Measurements from ENCODE around the gene APOBEC3A.
A peak's percentile ranks its signal among the peaks of the same experiment; 100 is the strongest.

APOBEC3A gene

GRCh38 chr22:38957046-38957770, at the start of gene APOBEC3A:
Gene APOBEC3A, plus strand, starts transcription at chr22:38957609. Its CDS starts 83 bp downstream, at chr22:38957692.
- no peak for DNase-seq

- no peak for DNase-seq
These were observed 49.6 kb upstream of the APOBEC3A start for GRCh38 chr22:38907767-38908166.

- no peak for DNase-seq
These were observed 46.0 kb upstream of the APOBEC3A start for GRCh38 chr22:38911434-38911833.

- no peak for DNase-seq
These were observed 37.7 kb upstream of the APOBEC3A start for GRCh38 chr22:38919631-38920190.

GRCh38 chr22:38921120-38921519, 36.3 kb upstream of the APOBEC3A start:
- no peak for DNase-seq

GRCh38 chr22:38921806-38922205, 35.6 kb upstream of the APOBEC3A start:
- DNase-seq = no peak

- DNase-seq = no peak
These were observed 33.7 kb upstream of the APOBEC3A start for GRCh38 chr22:38923463-38924346.

GRCh38 chr22:38924347-38924952, 33.0 kb upstream of the APOBEC3A start:
- DNase-seq = no peak

GRCh38 chr22:38925571-38926041, 31.8 kb upstream of the APOBEC3A start:
- no peak for DNase-seq

GRCh38 chr22:38927033-38927781, 30.2 kb upstream of the APOBEC3A start:
- peak; percentile 41 for DNase-seq

GRCh38 chr22:38930512-38930911, 26.9 kb upstream of the APOBEC3A start:
- DNase-seq = no peak

GRCh38 chr22:38935023-38935422, 22.4 kb upstream of the APOBEC3A start:
- no peak for DNase-seq

- DNase-seq = no peak
These were observed 21.8 kb upstream of the APOBEC3A start for GRCh38 chr22:38935616-38936015.

GRCh38 chr22:38936562-38936961, 20.8 kb upstream of the APOBEC3A start:
- DNase-seq = no peak

- no peak for DNase-seq
These were observed 20.4 kb upstream of the APOBEC3A start for GRCh38 chr22:38937036-38937435.

- no peak for DNase-seq
These were observed 19.9 kb upstream of the APOBEC3A start for GRCh38 chr22:38937541-38937940.

GRCh38 chr22:38938221-38938620, 19.2 kb upstream of the APOBEC3A start:
- DNase-seq = no peak

GRCh38 chr22:38938925-38939324, 18.5 kb upstream of the APOBEC3A start:
- no peak for DNase-seq

GRCh38 chr22:38940811-38941384, 16.5 kb upstream of the APOBEC3A start:
- DNase-seq = no peak

- DNase-seq = peak; percentile 77
These were observed 15.9 kb upstream of the APOBEC3A start for GRCh38 chr22:38941488-38941987.

GRCh38 chr22:38942702-38943101, 14.7 kb upstream of the APOBEC3A start:
- DNase-seq = no peak

- no peak for DNase-seq
These were observed 14.2 kb upstream of the APOBEC3A start for GRCh38 chr22:38943201-38943600.
